GM04503 (cell line): Measurements from ENCODE around the gene RDH5.

Source experiments
- DNase-seq: peaks from one replicate; pipeline ENCODE4 v3.0.0-alpha.2; 2012; ENCODE audit warnings: low read depth

Gene RDH5

DNA sequence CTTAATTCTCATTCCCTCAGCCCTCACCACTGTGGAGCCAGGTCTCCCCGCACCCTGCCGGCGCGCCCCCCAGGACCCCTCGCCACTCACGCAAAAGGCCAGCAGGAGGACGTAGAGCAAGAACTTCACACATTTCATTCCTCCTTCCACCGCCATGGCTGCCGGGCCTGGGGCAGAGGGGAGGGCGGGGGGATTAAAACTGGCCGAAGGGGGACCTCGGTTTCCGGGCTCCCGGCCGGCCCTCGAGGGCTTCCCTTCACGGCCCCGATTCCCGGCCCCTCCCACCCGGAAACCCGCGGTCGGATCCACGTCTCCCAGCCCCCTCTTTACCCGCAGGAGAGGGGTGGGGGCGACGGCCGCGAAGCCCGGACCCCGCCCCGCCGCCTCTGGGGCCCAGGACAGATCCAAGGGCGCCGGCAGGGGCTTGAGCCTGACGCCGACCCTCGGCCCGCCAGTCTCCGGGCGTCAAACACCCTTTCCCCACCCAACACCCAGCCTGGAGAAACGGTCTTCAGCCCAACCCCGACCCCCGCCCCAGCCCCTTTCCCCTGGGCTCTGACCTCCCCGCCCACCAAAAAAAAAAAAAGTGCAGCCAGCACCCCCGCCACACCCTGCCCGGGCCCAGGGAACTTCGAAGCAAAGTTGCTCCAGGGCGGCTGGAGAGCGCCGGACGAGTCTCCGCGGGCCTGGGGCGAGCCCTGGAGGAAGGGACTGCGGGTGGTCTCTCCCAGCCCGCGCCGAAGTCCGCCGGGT lies 8.2 kb downstream of the RDH5 start:
- DNase-seq, result no peak

DNA sequence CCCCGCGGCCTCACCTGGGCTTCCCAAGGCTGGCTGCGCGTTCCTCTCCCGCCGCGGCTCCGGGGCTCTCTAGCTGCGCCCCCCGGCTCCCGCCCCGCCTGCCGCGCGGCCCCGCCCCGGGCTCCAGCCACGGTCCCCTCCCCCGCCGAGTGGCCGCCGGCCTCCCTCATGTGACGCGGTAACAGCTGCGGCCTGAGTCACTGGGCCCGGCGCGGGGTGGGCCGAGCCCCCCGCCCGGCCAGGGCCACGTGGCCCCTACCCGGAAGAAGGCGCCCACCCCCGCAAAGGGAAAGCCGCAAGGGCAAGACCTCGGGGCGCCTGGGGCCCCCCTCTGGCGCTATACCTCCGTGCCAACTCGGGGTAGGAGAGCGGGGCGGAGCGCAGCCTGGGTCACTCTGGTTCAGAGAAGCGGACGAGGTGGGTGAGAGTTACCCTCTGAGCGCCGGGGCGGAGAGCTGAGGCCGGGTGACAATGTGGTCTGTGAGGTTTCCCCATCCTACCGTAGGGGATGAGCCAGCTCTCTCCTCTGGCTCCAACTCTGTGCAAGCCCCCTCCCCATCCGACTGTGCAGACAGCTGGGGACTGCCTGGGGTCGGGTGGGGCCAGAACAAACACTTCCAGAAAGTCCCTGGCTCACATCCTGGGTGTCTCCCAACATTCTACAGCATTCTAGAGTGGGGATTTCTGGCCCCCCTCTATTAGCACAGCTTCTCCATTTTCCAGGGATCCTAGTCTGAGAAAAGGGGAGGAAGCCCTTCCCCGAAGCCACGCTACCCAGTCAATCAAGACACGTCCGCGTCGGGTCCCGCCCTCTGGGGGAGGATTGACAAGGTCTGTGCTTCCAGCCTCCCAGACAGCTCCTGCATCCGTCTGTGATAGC lies 9.0 kb downstream of the RDH5 start, which contains the start of gene CD63:
CD63 (minus strand) TSS at position 71 of the 880 bp plus-strand sequence. CDS start 668 bp downstream, outside the sequence.
- DNase-seq, result no peak

DNA sequence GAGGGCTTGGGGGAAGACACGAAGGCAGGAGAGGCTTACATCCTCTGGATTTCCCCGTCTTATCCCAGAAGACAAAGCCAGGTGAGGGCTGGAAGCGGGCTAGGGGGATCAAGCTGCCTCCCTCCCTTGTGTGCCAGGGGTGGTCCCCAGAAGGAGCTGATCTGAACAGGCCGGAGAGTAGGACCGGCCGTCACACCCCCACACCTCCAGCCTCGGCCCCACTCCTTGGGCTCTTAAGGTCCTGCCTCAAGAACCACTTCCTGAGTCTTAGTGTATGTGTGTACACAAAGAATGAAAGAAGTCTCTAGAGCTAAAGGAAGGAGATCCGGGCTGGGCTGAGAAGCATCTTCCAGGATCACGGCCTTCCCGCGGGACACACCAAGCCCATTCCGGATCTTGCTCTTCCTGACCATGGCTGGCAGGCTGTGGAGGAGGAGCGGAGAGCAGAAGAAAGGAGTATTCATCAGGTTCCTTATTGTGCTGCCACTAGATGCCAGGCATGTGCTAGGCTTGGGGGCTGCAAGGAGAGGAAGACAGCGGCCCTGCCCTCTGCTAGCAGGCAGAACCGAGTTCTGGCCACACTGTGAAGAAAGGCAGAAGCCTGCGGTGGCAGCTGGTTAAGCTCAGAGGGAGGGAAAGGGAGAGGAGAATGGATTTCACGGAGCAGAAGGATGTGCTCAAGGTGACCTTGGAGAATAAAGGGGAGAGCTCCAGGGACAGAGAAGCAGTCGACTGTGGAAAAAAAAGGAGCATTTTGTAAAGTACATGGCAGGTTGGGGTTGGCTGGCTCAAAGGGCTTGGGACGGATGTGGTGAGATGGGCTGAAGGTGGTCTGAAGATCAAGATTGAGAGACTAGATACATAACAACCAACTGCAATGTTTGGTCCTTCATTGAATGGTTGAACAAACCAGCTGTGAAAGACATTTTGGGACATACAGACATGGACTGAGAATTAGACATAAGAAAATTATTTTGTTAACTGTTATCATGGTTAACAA lies 9.9 kb downstream of the RDH5 start:
- no peak for DNase-seq

DNA sequence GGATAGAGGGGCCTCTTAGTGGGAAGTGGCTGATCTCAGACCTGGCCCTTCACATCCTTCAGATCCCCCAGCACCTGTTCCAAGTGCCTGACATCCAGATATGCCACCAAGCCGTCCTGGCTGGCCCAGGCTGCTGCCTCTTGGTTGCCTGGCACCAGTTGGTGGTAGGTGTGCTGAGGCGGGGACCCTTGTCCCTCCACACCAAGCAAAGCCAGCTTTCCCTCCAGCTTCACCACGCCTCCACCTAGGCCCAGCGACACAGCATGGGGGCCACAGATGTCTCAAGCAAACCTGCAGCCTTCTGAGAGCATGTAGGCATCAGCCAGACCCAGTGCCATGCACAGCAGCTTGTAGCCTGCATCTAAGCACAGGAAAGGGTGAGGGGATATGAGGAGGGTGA lies 12.1 kb downstream of the RDH5 start:
- DNase-seq, result no peak

DNA sequence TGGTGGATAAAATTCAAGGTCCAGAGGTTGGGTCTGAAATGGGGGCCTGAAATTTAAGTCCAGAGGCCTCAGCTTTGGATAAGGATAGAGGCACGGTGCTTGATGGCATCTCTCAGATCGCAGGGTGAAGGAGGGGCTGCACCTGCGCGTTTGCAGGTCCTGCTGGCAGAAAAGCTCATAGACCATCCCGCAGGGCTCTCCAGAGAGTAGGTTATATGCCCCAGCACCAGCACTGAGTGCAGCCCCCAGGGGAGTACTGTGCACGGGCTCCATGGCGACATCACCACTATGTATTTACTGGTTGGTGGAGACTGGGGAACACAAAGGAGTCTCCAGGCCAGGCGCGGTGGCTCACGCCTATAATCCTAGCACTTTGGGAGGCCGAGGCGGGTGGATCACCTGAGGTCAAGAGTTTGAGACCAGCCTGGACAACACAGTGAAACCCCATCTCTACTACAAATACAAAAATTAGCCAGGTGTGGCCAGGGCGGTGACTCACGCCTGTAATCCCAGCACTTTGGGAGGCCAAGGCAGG lies 12.9 kb downstream of the RDH5 start:
- no peak for DNase-seq

DNA sequence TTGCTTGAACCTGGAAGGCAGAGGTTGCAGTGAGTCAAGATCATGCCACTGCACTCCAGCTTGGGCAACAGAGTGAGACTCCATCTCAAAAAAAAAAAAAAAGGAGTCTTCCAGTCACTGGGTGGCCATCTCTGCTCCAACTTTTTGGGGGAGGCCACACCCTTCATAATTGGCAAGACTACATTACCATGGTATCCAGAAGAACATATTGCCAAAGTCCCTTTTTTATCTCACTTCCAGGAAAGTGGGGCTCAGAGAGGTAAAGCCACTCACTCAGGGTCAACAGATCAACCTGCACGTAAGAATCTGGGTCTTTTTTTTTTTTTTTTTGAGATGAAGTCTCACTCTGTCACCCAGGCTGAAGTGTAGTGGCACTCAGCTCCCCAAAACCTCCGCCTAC lies 13.7 kb downstream of the RDH5 start:
- DNase-seq, result no peak

DNA sequence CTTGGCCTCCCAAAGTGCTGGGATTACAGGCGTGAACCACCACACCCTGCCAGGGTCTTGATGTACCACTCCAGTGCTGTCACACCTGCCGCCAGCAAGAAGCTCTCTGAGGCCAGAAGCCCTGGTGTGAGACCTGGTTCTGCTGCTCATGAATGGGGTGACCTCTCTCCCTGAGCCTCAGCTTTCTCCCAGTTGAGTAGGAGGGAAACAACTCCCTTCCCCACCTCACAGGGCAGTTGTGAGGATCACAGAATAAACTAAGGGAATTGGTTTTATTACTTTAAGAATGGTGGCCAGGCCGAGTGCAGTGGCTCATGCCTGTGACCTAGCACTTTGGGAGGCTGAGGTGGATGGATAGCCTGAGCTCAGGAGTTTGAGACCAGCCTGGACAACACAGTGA lies 14.4 kb downstream of the RDH5 start:
- DNase-seq, result no peak

DNA sequence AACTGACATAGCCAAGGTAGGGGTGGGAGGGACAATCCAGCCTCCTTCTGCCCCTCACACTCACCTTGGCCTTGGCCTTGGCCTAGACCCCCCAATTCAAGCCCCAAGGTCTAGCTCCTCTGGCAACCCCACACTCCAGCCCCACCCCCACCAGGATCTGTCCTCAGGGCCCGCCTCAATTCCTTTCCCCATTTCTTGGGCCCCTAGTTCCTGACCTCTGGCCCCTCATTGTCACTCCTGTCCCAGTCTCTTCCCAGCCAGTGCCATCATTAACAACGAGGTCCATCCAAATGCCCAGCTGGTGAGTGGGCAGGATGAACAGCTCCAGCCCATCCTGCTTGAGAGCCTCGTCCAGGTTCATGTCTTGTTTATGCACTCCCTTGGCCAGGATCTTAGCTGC lies 15.9 kb downstream of the RDH5 start:
- DNase-seq, result no peak

DNA sequence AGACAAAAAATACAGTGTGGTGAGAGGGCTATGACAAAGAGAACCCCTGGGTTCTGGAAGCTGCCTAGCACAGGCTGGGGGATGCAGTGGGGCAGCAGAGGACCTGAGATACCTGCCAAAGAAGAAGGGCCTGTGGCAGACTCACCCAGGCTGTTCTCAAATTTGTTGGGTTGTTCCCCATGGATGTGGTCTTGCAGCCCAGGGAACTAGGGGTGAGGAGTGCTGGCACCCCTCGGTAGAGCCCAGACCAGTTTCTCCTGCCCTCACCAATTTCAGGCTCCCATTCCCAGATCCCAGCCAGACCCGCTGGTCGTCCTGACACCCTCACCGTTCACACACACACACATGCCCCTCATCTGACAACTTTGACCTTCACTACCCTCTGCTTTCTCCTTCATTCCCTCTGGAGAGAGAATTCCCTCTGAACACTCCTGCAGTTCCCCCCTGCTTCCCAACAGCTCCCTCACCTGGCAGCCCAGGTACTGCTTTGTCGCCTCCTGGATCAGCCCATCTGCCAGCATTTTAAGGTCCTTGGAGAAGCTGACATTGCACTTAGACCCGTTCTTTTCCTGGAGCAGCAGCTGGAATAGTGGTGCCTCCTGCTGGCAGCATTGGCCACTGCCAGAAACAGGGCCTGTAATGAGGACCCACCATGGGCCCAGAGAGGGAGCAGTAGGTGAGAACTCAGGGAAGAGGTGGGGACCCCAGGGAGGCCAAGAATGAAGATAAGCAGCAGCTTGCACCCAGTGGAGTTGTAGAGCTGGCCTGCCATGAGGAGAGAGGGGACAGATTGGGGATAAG lies 16.8 kb downstream of the RDH5 start:
- no peak for DNase-seq

DNA sequence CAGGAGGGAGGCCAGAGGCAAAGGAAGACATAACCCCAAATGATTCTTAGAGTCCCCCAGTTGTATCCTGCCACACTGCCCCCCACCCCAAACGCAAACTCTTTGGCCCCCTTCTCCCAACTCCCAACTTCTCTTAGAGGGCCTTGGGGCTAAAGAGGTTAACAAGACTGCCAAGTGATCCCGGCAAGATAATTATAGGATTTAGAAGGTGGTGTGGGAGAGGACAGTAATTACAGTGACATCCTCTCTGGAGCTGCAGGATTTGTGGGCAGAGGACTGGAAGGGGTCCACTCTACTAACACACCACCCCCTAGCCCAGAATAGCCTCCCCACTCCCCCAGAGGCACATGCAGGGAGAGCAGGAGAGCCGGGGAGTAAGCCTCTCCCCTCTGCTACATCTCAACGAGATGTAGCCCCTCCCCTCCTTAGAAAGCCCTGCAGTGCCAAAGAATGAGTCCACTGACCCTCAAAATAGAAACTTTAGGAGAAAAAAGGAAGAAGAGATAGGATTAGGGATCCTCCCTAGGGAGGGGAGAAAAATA lies 17.5 kb downstream of the RDH5 start:
- DNase-seq, result no peak

DNA sequence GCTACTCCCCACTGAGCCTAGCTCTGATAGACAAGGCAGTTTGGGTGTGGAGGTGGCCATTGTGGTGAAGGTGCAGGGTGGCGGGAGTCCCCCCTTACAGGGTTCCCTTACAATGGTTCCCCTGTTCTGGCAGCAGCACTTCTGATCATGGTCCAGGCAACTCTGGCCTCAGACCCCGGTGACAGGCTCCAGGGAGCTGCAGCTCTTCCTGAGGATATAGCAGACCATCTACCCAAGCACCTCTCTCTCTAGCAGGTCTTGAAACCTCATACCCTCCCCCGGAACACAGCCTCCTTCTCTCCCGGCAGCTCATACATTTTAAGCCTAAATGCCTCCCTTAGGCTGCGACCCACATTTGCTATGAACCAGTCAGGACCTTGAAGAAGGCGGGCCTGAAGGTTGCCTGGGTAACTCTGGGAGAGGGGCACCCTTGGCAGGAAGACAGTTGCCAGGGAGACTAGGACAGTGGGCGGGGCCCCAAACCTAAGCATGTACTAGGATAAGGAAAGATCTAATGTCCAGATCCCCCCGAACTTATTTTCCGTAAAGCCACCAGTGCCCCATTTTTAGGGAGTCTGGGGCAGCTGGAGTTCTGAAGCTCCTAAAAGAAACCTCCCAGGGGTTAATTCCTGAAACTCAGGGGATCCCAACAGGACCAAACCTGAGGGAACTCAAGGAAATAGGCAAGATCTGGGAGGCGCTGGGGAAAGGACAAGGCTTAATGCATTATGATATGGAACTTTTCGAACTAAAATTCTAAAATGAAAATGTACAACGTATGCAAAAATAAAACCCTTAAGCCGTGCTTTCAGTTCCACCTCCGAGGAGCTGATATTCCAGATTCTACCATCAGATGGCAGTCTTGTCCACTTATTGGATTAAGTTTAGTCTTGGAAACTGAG lies 18.2 kb downstream of the RDH5 start:
- DNase-seq, result no peak

DNA sequence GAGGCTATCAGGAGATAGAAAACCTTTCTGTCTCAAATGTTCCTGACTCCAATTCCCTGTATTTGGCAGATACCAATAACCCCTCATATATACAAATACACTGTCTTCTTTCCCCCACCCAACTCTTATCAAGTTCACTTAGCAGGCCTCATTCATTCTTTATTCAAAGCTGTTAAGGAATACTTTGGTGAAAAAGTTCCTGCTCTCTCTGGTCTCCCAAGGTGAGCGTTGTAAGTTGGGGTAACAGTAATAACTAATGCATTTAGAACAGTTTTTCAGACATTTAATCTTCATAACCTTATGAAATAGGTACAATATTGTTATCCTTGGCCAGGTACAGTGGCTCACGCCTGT lies 18.8 kb downstream of the RDH5 start:
- no peak for DNase-seq

DNA sequence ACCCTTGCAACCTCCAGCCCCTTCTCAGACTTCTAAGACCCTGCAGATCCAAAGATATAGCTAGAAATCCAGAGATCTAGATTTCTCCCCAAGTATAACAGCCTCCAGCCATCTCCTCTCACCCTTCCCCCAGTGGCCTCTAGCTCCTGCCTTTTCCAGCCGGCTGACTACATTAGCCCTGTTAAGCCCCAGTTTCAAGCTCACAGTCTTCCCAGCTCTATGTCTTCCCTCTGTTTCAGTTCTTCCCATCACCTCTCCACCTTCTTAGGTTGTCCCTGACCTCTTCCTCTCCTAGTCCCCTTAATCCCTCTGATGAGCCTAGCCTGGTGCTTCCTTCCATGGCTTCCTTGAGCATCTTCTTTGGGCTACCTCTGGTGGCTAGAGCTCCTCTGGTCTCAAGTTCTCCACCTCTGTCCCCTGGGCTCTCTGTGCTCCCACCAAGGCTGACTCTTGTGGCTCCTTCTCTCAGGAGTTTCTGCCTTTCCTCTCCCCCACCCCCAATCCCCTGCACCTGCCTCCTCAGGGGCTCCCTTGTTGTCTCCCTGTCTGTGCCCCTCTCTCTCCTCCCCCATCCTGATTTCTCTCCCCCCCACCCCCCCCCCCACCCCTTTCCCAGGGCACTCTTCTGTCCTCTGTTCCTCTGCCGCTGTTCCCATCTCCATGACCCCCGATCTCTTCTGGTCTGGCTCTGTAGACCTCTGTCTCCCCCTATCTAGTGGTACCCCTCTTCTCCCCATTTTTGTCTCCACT lies 21.9 kb downstream of the RDH5 start:
- no peak for DNase-seq

DNA sequence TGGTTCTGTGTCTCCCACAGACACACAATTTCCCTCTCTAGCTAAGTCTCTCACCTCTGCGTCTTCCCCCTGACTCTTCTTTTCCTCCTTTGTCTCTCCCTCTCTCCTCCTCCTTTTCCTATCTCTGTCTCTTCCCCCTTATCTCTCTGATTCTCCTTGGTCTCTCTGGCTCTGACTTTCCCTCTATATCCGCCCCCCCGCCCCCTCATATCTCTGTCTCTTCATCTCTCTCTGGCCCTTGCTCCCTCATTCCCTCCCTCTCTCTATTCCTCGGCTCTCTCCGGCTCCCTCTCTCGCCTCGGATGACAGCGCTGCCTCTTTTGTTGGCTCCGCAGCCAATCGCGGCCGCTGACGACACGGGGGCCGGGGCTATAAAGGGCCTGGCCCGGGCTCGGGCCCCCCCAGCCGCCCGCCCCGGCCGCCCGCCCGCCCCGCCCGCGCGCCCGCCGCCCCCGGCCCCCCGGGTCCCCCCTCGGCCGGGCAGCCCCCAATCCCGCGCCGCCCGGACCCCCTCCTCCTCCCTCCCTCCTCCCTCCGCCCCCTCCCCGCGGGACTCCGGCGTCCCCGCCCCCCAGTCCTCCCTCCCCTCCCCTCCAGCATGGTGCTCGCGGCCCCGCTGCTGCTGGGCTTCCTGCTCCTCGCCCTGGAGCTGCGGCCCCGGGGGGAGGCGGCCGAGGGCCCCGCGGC lies 22.7 kb downstream of the RDH5 start, which contains the start of gene GDF11:
GDF11 (plus strand) TSS at position 404 of the 687 bp plus-strand sequence; CDS start at position 599, 195 bp downstream.
- DNase-seq, result no peak

DNA sequence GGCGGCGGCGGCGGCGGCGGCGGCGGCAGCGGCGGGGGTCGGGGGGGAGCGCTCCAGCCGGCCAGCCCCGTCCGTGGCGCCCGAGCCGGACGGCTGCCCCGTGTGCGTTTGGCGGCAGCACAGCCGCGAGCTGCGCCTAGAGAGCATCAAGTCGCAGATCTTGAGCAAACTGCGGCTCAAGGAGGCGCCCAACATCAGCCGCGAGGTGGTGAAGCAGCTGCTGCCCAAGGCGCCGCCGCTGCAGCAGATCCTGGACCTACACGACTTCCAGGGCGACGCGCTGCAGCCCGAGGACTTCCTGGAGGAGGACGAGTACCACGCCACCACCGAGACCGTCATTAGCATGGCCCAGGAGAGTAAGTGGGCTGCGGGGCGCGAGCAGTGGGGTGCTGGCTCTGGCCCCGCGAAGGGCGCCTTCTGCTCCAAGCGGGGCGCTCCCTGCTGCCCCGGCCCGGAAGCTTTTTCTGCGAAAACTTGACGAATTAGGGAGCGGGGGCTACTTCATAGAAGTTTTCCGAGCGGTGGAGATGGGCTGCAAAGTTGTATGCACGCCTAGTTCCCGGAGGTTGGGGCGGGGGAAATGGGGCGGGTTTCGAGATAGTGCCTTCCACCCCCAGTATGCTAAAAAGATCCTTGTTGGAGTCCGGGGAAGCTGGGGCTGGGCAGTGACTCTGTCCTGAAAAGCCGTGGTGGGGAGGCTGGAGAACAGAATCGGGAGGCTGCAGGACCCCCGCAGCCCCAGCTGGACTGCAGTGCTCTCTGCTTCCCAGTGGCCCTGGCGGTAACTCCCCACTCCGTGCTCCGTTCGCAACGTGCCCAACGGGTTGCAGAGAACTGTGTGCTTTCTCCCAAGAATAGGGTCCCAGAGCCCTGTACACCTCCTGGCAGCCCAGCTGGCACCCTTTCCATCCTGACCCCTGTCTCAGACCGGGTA lies 23.5 kb downstream of the RDH5 start:
- DNase-seq, result no peak

DNA sequence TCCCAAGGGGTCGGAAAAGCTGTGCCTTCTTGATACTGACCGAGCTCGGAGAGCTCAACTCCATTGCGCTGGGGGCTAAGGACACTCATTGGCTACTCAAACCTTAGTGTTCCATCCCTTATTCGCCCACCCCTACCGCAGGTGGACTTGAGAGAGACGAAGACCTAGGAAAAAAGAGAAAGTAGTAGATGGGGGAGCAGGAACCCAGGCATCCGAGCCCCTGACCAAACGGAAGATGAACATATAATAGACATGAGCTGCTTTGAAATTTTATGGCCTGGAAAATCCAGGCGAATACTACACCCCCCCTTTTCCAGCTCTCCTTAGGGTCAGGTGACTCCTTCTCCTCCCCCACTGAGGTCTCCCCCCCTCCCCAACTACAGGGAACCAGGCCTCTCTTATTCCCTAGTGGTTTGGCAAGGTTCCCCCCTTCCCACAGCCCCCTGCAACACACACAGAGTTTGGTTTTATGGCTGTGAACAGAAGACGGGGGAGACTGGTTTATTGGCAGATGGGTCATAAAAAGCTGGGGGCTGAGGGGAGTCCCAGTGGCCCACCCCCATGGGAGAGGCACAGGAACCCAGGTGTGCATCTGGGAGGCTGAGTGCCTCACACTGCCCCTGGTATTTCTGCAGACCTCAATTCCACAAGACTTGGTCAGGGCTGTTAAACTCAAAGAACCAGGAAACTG lies 24.3 kb downstream of the RDH5 start:
- DNase-seq, result no peak
